IPS DF 4.7 (cell line): Measurements from ENCODE around the gene ITGA1.
"Not testable (repeated sequence)": the region's sequence is repeated elsewhere in the genome, so short reads cannot be mapped to it uniquely, and the experiment has no call there.

Source experiments
- DNase-seq: peaks from one replicate; pipeline ENCODE4 v3.0.0-alpha.2; 2013; ENCODE audit warnings: low spot score; ENCODE audit errors: extremely low read depth

The ITGA1 gene

GRCh38 chr5:52787600-52788504 is at the start of gene ITGA1, which contains the start of gene PELO:
ITGA1 (plus strand) TSS chr5:52787916; CDS start chr5:52788354, 438 bp downstream.
PELO (plus strand) TSS chr5:52787916; CDS start chr5:52800395, 12,479 bp downstream.
- DNase-seq = no peak

- DNase-seq = no peak
Measured at GRCh38 chr5:52738095-52738506, 49.6 kb upstream of the ITGA1 start.

- DNase-seq = no peak
Measured at GRCh38 chr5:52740007-52740406, 47.7 kb upstream of the ITGA1 start.

- DNase-seq = no peak
Measured at GRCh38 chr5:52743012-52743411, 44.7 kb upstream of the ITGA1 start.

- DNase-seq = no peak
Measured at GRCh38 chr5:52743529-52743928, 44.2 kb upstream of the ITGA1 start.

- DNase-seq = no peak
Measured at GRCh38 chr5:52743970-52744369, 43.7 kb upstream of the ITGA1 start.

- DNase-seq = not testable (repeated sequence)
Measured at GRCh38 chr5:52744867-52745458, 42.8 kb upstream of the ITGA1 start.

GRCh38 chr5:52746539-52746938 is 41.2 kb upstream of the ITGA1 start:
- DNase-seq = no peak

GRCh38 chr5:52748590-52748989 is 39.1 kb upstream of the ITGA1 start:
- no peak for DNase-seq

- no peak for DNase-seq
Measured at GRCh38 chr5:52749666-52750065, 38.0 kb upstream of the ITGA1 start.

GRCh38 chr5:52751137-52751536 is 36.6 kb upstream of the ITGA1 start:
- DNase-seq = no peak

- DNase-seq = no peak
Measured at GRCh38 chr5:52754051-52754450, 33.7 kb upstream of the ITGA1 start.

GRCh38 chr5:52757527-52757926 is 30.2 kb upstream of the ITGA1 start:
- DNase-seq = no peak

- no peak for DNase-seq
Measured at GRCh38 chr5:52758014-52758413, 29.7 kb upstream of the ITGA1 start.

GRCh38 chr5:52759331-52759730 is 28.4 kb upstream of the ITGA1 start:
- no peak for DNase-seq

- no peak for DNase-seq
Measured at GRCh38 chr5:52760695-52761366, 26.9 kb upstream of the ITGA1 start.

GRCh38 chr5:52767217-52767743 is 20.4 kb upstream of the ITGA1 start:
- DNase-seq = no peak

- no peak for DNase-seq
Measured at GRCh38 chr5:52767766-52768480, 19.8 kb upstream of the ITGA1 start.

GRCh38 chr5:52769061-52769460 is 18.7 kb upstream of the ITGA1 start:
- no peak for DNase-seq

GRCh38 chr5:52770287-52770939 is 17.3 kb upstream of the ITGA1 start:
- no peak for DNase-seq
